HUES6 (cell line): ENCODE data around the gene GRK3.

Experiments
- H3K27ac ChIP-seq: 2 replicates; pipeline ENCODE4 v1.7.0; 2013; ENCODE audit warnings: low read depth, mild to moderate bottlenecking, low read length, inconsistent platforms
- H3K27me3 ChIP-seq: 2 replicates; pipeline ENCODE4 v1.6.1; 2013; ENCODE audit warnings: low read length; ENCODE audit not compliant: control insufficient read depth, insufficient read depth
- H3K36me3 ChIP-seq: 2 replicates; pipeline ENCODE4 v1.6.1; 2013; ENCODE audit warnings: low read length; ENCODE audit not compliant: control insufficient read depth, insufficient read depth
- H3K4me1 ChIP-seq: 2 replicates; pipeline ENCODE4 v1.6.1; 2013; ENCODE audit warnings: low read length; ENCODE audit not compliant: control insufficient read depth, insufficient read depth
- H3K4me3 ChIP-seq: 2 replicates; pipeline ENCODE4 v1.5.1; 2013; ENCODE audit warnings: low read depth, low read length
- H3K9ac ChIP-seq: one replicate; pipeline ENCODE4 v1.6.1; 2013; ENCODE audit warnings: mild to moderate bottlenecking, low read length
- H3K9me3 ChIP-seq: 2 replicates; pipeline ENCODE4 v1.6.1; 2013; ENCODE audit warnings: low read depth, low read length; ENCODE audit not compliant: control insufficient read depth, insufficient read depth

GRK3 gene

GRCh38 chr22:25748704-25749103 lies 184.2 kb downstream of the GRK3 start:
- no peak overlapping the region for H3K27ac ChIP-seq

GRCh38 chr22:25749420-25750169 lies 185.1 kb downstream of the GRK3 start:
- H3K4me1 ChIP-seq = peaks cover 4% of the 10 kb centered on the region; the same call in 1 of the 2 replicates
- H3K27ac ChIP-seq = no peak overlapping the region
- no peak overlapping the region for H3K9ac ChIP-seq
- H3K9me3 ChIP-seq = no peaks in the 10 kb centered on the region
- H3K36me3 ChIP-seq = no peaks in the 10 kb centered on the region
- H3K27me3 ChIP-seq = no peaks in the 10 kb centered on the region
- H3K4me3 ChIP-seq = no peak overlapping the region

More at GRCh38 chr22:25748704-25749103, 184.2 kb downstream of the GRK3 start:
- Histone ChIP-seq H3K9me3 (no peaks in the 10 kb centered on the region), H3K36me3 (no peaks in the 10 kb centered on the region), H3K27me3 (no peaks in the 10 kb centered on the region), H3K9ac (no peak overlapping the region), H3K4me1 (peaks cover 4% of the 10 kb centered on the region; the same call in 1 of the 2 replicates), H3K4me3 (no peak overlapping the region)

GRCh38 chr22:25750569-25751173 lies 186.2 kb downstream of the GRK3 start:
- Histone ChIP-seq H3K9ac (no peak overlapping the region), H3K4me3 (no peak overlapping the region), H3K27ac (no peak overlapping the region), H3K27me3 (no peaks in the 10 kb centered on the region), H3K9me3 (no peaks in the 10 kb centered on the region), H3K4me1 (peaks cover 4% of the 10 kb centered on the region; the same call in 1 of the 2 replicates), H3K36me3 (no peaks in the 10 kb centered on the region)

GRCh38 chr22:25751174-25751581 lies 186.7 kb downstream of the GRK3 start:
- Histone ChIP-seq H3K4me3 (no peak overlapping the region), H3K36me3 (no peaks in the 10 kb centered on the region), H3K27ac (no peak overlapping the region), H3K27me3 (no peaks in the 10 kb centered on the region), H3K9me3 (no peaks in the 10 kb centered on the region), H3K9ac (no peak overlapping the region), H3K4me1 (peaks cover 4% of the 10 kb centered on the region; the same call in 1 of the 2 replicates)

GRCh38 chr22:25752615-25753214 lies 188.2 kb downstream of the GRK3 start:
- Histone ChIP-seq H3K9me3 (no peaks in the 10 kb centered on the region), H3K36me3 (no peaks in the 10 kb centered on the region), H3K9ac (no peak overlapping the region), H3K4me1 (peaks cover 4% of the 10 kb centered on the region; the same call in 1 of the 2 replicates), H3K27me3 (no peaks in the 10 kb centered on the region), H3K4me3 (no peak overlapping the region), H3K27ac (no peak overlapping the region)

GRCh38 chr22:25753252-25753651 lies 188.8 kb downstream of the GRK3 start:
- Histone ChIP-seq H3K4me3 (no peak overlapping the region), H3K9me3 (no peaks in the 10 kb centered on the region), H3K9ac (no peak overlapping the region), H3K36me3 (no peaks in the 10 kb centered on the region), H3K27me3 (no peaks in the 10 kb centered on the region), H3K4me1 (peaks cover 4% of the 10 kb centered on the region; the same call in 1 of the 2 replicates), H3K27ac (no peak overlapping the region)

- no peaks in the 10 kb centered on the region for H3K27me3 ChIP-seq
- no peak overlapping the region for H3K4me3 ChIP-seq
- no peaks in the 10 kb centered on the region for H3K9me3 ChIP-seq
- H3K4me1 ChIP-seq = peaks cover 3% of the 10 kb centered on the region; the same call in 1 of the 2 replicates
- H3K36me3 ChIP-seq = no peaks in the 10 kb centered on the region
- no peak overlapping the region for H3K27ac ChIP-seq
- H3K9ac ChIP-seq = no peak overlapping the region
Measured at GRCh38 chr22:25754527-25755202, 190.2 kb downstream of the GRK3 start.

GRCh38 chr22:25757686-25758085 lies 193.2 kb downstream of the GRK3 start:
- H3K9me3 ChIP-seq = no peaks in the 10 kb centered on the region
- no peaks in the 10 kb centered on the region for H3K27me3 ChIP-seq
- H3K4me3 ChIP-seq = no peak overlapping the region
- no peaks in the 10 kb centered on the region for H3K36me3 ChIP-seq
- H3K27ac ChIP-seq = no peak overlapping the region
- H3K9ac ChIP-seq = no peak overlapping the region
- no peaks in the 10 kb centered on the region for H3K4me1 ChIP-seq

- H3K4me3 ChIP-seq = no peak overlapping the region
- no peaks in the 10 kb centered on the region for H3K27me3 ChIP-seq
- no peak overlapping the region for H3K9ac ChIP-seq
- H3K36me3 ChIP-seq = no peaks in the 10 kb centered on the region
- no peak overlapping the region for H3K27ac ChIP-seq
- no peaks in the 10 kb centered on the region; the same call in 1 of the 2 replicates for H3K4me1 ChIP-seq
- H3K9me3 ChIP-seq = no peaks in the 10 kb centered on the region
Measured at GRCh38 chr22:25758316-25758715, 193.8 kb downstream of the GRK3 start.

- Histone ChIP-seq H3K4me1 (no peaks in the 10 kb centered on the region; the same call in 1 of the 2 replicates), H3K27ac (no peak overlapping the region), H3K9ac (no peak overlapping the region), H3K36me3 (no peaks in the 10 kb centered on the region), H3K27me3 (no peaks in the 10 kb centered on the region), H3K4me3 (no peak overlapping the region), H3K9me3 (no peaks in the 10 kb centered on the region)
Measured at GRCh38 chr22:25759825-25760231, 195.4 kb downstream of the GRK3 start.
